ENCODE results near the gene KIF1A. TPM values are rescaled to one million over a fixed set of nuclear protein-coding genes. Genes with fewer than 3 reads are reported as not detected.
"Not testable (repeated sequence)": the region's sequence is repeated elsewhere in the genome, so short reads cannot be mapped to it uniquely, and the experiment has no call there.

The KIF1A gene
- polyA plus RNA-seq, 1 donor, result 4.4 TPM

DNA sequence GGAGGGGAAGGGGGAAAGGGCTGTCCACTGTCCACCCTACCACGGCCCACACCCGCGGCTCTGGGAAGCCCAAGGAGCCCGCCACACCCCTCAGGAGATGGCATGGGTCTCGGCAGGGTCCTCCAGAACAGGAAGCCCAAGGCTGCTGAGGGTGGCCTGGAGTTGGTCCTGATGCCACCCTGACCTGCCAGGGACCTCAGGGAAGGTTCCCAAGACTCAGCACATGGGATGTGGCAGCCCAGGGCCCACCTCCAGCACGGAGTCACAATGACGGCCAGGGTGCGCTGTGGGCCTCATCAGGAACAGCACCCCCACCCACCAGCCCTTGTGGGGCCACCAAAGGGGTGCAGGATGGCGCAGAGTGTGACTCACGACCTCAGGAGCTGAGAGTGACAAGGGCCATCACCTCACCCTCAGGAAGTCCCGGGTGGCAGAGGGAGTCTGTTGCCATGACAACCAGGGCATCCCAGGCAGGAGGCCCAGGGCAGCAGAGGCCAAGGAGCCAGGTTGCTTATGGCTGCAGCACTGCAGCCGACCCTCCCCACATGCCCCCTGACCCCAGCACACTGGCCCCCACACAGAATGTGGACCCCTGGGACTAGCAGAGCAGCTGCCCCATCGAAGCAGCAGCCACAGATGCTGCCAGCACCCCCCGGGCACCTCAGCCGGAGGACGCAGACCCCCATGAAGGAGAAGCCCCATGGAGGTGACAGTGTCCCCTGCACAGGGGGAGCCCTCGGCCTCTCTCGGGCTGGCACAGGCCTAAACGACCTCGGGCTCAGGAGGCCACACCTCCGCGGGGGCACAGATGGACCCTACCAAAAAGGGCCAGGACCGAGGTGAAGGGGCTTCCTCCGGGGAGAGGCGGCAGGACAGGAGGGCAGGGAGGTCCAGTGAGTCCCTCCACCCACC lies 34.3 kb downstream of the KIF1A start:
- DNase-seq, result no peak

DNA sequence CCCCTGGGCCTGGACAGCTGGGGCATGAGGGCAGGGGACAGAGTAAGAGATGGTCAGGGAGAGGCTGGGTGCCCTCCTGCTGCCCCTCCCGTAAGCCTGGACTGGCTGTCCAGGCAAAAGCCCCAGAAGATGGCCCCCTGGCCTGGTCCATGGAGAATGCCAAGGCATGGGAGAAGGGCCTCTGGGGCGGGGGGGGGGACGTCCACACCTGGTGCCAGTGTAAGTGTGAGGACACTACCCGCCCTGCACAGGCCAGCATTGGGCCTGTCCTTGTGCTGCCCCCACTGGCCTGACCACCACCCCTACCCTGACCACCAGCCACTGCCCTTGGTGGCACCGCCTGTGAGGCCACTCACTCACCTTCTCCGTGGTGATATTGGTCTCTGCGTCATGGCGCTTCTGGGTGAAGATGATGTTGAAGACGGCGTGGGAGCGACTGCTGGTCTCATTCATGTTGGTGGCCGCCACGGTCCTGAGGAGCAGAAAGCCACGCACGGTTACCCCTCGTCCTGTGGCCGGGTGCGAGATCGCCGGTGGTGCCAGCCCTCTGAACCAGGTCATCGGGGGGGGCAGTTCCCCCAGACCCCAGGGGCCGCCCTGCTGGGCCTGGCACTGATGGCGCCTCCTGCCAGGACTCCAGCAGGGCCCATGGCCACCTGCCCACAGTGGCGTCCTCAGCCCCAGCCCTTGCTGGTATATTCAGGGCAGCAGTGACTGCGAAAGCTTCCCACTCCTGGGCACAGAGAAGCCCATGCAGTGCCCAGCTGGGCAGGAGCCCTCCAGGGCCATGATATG lies 35.2 kb downstream of the KIF1A start:
- DNase-seq, result no peak

DNA sequence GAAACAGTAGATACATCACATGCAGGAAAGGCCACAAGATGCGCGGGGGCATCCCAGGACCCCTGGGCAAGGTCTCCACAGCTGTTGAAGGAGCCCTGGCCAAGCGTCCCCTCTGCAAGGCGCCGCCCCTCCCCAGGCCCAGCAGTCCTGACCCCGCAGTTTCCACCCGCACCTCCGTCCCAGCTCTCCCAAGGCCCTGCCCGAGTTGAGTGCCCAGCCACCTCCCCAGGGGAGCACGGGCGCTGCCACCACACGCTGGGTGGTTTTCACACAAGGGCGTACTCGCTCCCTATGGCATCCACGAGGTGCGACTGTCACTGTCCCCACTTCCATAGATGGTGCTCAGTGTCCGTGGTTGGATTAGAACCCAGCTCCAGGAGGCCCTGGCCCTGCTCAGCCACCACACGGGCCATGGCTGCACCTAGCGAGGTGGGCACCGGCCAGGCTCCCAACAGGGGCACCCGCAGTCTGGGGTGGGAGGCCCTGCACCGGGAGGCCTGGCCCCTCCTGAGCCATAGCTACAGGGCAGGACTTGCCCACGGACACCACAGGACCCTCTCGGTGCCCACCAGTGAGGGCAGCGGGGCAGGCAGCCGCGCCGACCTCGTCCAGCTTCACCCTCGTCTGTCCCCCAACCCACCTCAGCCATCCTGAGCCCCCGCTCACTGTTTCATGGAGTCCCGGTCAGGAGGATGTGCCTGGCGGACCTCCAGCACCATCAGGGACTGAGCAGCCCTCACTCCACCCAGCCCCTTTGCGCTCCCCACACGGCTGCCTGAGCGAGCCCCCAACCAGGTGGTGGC lies 36.0 kb downstream of the KIF1A start:
- no peak for DNase-seq

DNA sequence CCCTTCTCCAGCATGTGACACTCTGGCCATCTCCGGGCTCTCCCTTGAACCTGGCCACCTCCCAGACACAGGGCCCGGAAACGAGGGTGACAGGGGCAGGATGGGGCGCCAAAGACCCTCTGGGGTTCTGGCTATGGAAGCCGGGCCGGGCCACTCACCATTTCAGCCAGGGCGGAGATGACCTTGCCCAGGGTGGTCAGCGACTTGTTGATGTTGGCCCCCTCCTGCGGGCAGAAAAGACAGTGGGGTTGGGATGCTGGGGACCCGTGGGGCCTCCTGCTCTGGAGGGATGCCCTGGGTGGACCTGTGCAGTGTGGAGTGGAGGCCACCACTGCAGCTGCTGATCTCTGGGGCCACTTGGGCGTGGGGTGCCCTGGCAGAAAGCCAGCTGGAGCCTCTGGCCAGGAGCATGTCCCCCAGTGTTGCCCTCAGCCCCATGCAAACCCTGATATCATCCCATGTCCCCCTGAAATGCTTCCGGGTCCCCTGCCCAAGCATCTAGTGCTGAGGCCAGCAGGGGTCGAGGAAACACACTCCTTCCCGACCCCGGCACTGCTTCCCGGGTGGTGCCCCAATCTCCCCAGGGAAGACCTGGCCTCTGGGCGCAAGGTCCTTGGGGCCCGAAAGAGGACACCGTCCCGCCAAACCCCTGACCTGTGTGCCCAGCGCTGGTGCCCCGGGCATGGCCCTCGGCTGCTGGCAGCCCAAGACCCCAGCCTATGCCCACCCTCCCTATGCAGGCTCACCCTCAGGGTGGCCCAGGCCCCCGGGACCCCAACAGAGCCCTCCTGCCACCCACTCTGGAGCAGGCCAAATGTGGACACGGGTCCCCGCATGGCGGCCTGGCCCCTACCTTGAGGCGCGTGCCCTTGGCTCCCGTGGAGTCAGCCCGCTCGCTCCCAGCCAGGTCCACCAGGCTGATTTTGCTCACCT lies 36.9 kb downstream of the KIF1A start:
- DNase-seq, result no peak

DNA sequence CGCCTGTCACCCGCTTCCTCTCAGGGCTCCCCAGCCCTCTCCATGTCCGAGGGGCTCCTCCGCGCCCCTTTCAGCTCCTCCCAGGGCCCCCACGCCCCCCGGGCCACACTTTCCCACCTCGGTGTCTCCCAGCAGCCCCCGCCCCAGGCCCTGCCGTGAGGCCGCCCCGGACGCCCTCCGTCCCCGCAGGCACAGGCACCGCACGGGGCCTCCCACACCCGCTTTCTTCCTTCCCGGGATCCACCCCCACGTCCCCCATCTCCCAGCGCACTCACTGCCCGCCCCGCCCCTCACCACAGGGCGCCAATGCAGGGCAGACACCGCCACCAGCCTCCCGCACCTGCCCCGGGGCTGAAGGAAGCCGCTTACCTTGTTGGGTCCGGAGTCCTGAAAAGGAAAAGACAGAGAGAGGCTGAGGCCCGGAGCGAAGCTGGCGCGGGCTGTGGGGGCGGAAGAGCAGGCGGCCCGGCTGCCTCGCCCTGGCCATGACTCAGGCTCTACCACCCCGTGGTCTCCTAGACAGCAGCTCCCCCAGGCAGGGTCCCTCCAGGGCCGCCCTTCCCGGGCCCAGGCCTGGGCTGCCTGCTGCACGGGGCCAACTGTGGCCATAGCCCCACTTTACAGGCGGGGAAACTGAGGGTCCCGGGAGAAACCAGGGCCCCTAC lies 37.7 kb downstream of the KIF1A start:
- DNase-seq, result no peak

DNA sequence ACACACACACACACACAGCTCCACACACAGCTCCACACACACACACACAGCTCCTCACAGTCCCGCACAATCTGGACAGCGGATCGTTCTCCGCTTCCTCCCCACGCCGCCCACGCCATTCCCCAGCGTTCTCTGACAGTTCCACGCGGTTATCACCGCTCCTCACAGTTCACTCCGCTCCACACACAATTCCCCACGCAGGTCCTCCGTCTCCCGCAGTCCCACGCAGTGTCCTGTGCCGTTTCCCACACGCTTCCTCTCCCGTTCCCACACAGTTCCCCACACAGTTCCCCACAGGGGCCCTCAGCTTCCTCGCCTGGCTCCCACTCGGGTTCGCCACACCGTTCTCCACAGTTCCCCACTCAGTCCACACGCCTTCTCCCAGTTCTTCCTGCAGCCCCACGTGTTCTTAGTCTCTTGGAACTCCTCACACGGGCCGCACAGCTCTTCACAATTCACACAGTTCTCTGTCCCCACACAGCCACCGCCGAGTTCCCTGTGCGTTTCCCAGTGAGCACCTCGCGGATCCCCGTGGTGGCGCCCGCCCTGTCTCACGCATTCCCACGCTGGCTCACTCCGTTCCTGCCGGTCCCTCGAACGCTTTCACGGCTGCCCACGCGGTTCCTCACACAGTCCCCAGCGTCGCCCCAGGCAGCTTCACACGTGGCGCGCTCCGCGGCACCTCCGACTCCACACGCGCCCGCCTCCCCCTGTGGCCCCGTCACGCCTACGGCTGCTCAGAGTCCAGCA lies 38.4 kb downstream of the KIF1A start:
- DNase-seq, result no peak

DNA sequence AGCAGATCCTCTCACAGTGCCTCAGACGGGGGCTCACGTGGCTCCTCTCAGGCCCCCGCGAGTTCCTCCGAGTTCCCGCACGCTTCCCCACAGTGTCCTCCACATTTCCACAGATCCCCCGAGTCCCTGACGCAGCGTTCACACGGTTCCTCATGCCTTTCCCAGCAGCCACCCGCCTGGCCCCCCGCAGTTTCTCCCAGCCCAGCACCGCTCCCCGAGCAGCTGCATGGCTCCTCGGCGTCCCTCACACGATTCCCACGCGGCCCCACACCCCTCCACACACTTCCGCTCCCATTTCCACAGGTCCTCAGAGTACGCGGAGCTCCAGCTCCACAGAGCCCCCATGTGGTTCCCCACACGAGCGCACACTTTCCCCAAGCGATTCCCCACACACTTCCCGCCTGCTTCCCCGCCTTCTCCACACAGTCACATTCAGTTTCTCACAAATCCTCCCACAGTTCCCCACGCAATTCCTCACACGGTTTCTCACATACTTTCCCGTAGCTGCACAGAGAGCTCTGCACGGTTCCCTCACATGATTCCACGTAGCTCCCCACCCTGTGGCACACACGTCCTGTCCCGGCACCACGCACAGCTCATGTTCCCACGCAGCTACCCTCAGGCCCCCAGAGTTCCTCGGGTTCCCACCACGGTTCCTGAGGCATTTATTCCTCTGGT lies 39.9 kb downstream of the KIF1A start:
- DNase-seq, result no peak

DNA sequence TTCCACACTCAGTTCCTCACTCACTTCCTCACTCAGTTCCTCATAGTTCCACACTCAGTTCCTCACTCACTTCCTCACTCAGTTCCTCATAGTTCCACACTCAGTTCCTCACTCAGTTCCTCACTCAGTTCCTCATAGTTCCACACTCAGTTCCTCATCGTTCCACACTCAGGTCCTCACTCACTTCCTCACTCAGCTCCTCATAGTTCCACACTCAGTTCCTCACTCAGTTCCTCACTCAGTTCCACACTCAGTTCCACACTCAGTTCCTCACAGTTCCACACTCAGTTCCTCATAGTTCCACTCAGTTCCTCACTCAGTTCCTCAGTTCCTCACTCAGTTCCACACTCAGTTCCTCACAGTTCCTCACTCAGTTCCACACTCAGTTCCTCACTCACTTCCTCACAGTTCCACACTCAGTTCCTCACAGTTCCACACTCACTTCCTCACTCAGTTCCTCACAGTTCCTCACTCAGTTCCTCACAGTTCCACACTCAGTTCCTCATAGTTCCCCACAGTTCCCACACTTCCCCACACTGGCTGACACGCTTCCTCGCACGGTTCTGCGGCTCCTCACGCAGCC lies 40.7 kb downstream of the KIF1A start:
- not testable (repeated sequence) for DNase-seq

DNA sequence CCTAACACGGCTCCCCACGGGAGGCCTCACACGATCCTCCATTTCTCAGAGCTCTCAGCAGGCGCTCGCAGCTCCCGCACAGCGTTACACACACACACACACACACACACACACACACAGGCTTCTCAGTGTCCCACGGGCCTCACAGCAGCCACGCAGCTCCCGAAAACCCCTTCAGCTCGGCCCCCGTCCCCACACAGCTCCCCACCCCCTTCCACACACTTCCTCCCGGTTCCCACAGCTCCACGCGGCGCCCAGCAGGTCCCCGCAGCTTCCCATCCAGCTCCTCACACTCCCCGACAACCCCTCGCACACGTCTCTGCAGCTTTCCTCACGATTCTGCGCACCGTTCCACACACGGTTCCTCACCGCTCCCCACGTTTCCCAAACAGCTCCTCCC lies 41.6 kb downstream of the KIF1A start:
- no peak for DNase-seq

DNA sequence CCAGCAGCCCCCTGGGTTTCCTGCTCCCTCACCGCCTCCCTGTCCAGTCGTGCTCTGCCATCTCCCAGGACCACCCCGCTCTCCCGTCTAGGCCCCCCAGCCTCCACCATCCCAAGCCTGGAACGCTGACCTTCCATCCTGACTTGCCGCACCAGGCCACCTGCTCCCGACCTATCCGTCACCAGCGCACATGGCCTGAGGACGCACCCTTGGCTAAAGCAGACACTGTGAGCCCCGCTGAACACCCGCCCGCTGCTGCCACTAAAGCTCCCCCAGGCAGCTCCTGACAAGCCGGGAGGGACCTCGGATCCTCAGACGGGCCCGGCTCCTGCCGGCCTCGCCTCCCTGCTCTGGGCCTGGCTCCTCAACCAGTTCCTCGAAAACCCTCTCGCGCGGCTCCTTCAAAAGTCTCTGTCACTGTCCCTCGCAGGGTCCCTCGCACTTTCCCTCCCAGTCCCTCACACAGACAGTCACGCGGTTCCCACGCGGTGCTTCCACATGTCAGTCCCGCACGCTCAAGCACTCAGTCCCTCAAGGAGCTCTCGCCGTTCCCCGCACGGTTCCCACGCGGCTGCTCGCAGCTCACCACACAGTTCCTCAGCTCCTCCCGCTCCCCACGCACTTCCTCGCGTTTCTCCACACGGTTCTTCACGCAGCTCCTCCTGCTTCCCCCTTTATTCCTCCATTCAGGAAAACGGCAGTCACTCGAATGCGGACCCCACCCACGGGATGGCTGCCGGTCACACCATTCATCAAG lies 42.4 kb downstream of the KIF1A start:
- no peak for DNase-seq

DNA sequence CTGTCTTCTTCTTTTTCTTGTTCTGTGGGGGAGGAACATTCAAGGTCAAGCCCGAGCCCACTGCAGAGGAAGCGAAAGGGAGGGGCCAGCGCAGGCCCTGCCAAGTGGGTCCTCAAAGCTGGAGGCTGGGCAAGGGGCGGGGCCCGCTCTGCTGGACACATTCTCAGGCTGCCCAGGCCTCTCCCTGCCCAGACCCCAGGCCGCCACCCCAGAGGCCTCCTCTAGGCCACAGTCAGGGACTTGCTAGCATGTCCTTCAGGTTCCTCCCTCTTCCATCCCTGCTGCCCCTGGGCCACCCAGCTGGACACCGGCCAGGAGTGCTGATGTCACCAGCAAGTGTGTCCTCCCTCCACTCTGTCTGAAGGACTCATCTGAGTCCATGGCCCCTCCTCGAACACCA lies 44.1 kb downstream of the KIF1A start:
- no peak for DNase-seq

DNA sequence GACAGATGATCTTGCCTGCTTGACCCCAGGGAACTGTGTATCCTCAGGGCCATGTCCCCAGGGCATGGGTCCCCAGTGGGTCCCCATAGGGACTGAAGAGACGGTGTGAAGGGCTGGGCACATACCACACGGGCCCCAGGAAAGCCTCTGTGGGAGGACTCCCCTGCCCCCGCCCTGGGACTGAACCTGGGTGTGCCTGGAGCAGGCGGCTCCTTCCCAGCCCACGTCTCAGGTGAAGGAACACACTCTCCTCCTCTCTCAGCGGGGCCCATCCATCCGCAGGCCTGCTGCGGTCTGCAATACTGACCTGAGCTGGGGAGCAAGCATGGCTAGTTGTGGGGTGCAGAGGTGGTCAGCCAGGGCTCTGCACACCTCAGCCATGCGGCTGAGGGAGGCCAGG lies 45.2 kb downstream of the KIF1A start:
- DNase-seq, result no peak

DNA sequence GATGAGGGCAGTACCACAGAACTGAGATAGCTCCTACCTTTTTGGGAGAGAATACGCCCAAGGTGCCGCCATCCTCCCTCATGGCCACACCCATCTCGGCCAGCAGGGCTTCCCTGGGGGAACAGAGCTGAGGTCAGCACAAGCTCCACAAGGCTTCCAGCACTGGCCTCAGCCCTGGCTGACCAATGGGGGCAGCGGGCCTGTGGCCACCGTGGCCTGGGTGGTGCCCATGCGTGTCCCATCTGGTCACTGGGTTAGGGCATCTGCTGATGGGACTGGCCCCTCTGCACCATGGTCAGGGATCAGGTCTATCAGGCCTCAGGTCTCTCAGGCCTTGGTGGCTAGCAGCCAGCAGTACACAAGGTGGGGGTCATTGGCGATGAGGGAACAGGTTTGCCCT lies 50.9 kb downstream of the KIF1A start:
- no peak for DNase-seq

DNA sequence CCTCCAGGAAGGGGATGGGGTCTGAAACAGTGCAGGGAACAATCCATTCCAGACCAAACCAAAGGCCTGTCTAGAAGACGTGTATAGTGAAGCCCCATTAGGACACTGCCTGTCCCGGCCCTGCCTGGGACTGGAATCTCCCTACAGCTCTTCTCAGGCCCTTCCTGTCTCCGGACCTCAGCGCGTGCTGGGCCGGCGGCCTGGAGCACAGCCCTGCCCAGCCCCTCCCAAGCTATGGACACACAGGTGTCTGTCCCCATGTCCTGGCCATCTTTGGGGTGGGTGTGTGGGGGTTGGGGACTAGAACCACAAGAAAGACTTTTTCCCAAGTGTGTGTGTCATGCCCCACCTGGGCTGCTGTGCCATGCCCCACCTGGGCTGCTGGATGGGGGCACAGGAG lies 51.8 kb downstream of the KIF1A start:
- no peak for DNase-seq

DNA sequence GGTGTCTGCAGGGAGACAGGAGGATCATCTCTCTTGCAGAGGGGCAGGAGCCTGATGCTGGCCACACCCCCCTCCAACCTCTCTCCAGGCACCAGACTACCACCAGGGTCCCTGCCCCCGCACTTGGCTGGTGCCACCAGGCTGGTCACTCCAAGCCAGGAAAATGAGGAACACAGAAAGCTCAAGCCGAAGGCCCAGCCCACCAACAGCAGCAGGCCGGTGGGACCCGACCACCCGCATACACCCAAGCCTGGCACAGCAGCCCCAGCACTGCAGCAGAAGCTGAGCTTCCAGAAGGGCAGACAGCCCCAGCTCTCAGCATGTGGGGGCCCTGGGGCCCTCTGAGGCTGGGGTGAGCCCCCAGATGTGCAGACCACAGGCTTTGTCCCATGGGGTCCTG lies 52.7 kb downstream of the KIF1A start:
- no peak for DNase-seq

DNA sequence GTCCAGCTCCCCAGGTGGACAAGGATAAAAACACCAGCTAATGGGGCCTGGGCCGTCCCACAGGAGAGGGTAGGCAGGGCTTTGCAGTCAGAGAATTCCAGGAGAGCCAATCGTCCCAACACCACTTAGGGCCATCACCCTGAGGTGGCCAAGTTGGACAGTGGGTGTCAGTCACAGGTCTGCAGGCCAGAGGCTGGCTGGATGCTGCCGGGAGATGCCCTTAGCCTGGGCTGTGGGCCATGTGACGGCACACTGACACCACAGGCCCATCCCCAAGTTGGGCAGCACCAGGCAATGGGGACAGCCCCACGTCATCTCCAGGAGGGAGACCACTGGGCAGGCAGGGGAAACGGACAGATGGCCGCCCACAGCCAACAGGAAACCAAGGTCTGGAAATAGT lies 53.9 kb downstream of the KIF1A start:
- DNase-seq, result no peak

DNA sequence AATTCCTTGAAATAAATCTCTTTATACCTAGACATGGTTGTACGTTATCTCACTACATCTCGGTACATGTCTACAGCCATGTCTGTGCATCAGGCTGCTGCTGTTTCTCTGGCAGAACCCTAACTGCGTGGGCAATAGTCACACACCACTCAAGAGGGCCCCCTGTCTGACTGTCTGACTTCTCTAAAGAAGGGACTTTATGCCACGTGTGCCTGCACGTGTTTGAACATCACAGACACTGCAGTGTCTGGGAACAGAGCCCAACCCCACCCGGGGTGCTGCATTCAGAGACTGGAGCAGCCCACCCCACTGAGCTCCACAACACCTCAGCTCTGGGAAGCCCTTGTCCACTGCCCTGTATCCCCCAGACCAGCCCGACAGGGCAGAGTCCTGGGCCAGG lies 55.0 kb downstream of the KIF1A start:
- no peak for DNase-seq

DNA sequence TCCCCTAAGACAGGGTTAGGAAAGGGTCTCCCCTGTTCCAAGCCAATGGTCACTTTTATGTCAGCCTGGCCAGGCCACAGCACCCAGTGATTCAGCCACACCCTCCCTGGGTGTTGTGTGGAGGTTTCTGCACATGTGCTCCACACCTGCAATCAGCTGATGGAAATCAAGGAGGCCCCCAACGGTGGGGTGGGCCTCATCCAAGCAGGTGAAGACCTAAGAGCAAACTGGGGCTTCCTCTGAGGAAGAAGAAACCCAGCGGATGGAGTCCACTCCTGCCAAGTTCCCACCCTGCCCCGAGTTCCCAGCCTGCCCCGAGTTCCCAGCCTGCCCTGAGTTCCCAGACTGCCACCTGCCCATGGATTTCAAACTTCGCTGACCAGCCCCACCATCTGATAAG lies 55.4 kb downstream of the KIF1A start:
- DNase-seq, result no peak

DNA sequence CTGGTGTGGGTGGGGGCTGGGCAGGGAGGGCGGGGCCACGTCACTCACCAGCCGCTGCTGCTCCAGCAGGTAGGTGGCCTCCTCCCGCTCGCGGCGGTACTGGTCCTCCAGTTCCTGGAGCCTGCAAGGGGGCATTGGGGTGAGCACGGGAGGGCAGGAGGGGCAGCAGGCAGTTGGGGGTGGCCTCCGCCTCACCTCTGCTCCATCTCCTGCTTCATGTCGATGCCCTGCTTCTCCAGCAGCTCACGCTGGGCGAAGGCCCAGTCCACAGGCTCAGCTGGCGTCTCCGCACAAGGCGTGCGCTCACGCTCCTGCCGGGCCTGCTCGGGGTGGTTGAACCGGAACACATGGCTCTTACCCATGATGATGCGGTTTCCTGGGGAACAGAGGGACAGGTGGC lies 57.0 kb downstream of the KIF1A start:
- DNase-seq, result no peak

Data from hindlimb muscle (tissue), 1 donor.